NCI-H146 (cell line): Measurements from ENCODE around the gene DOK1.
"Not testable (repeated sequence)": the region's sequence is repeated elsewhere in the genome, so short reads cannot be mapped to it uniquely, and the experiment has no call there.

Experiments
- DNase-seq: peaks from one replicate; lab custom pipeline; 2025; lab: John Stamatoyannopoulos, UW

The DOK1 gene

GRCh38 chr2:74548900-74549826 is 5.4 kb upstream of the DOK1 start:
- DNase-seq, result peak; percentile 87

- no peak for DNase-seq
Measured at GRCh38 chr2:74550231-74550630, 4.3 kb upstream of the DOK1 start.

GRCh38 chr2:74551530-74551929 is 3.0 kb upstream of the DOK1 start:
- no peak for DNase-seq

GRCh38 chr2:74551942-74552913 is 2.3 kb upstream of the DOK1 start:
- DNase-seq, result no peak

GRCh38 chr2:74552914-74553811 is 1.4 kb upstream of the DOK1 start:
- DNase-seq, result peak; percentile 52

GRCh38 chr2:74554820-74555531 is 456 bp downstream of the DOK1 start:
- no peak for DNase-seq

GRCh38 chr2:74555610-74556103 is 1.1 kb downstream of the DOK1 start:
- no peak for DNase-seq

GRCh38 chr2:74556159-74556558 is 1.6 kb downstream of the DOK1 start:
- DNase-seq, result no peak

- no peak for DNase-seq
Measured at GRCh38 chr2:74556831-74557370, 2.4 kb downstream of the DOK1 start.

- DNase-seq, result peak; percentile 50
Measured at GRCh38 chr2:74558284-74559230, 4.0 kb downstream of the DOK1 start.

- peak; percentile 54 for DNase-seq
Measured at GRCh38 chr2:74559912-74560311, 5.4 kb downstream of the DOK1 start.

- no peak for DNase-seq
Measured at GRCh38 chr2:74560591-74560990, 6.1 kb downstream of the DOK1 start.

GRCh38 chr2:74561022-74561421 is 6.5 kb downstream of the DOK1 start:
- DNase-seq, result not testable (repeated sequence)

- no peak for DNase-seq
Measured at GRCh38 chr2:74562126-74562775, 7.7 kb downstream of the DOK1 start.

- no peak for DNase-seq
Measured at GRCh38 chr2:74564222-74564621, 9.7 kb downstream of the DOK1 start.

- DNase-seq, result no peak
Measured at GRCh38 chr2:74566076-74566753, 11.7 kb downstream of the DOK1 start.

- no peak for DNase-seq
Measured at GRCh38 chr2:74566754-74567085, 12.2 kb downstream of the DOK1 start.

- DNase-seq, result no peak
Measured at GRCh38 chr2:74567881-74568280, 13.4 kb downstream of the DOK1 start.
